Chondrocyte (in vitro differentiated cells): Measurements from ENCODE around the gene ENTPD1. TPM values are rescaled to one million over a fixed set of nuclear protein-coding genes. Genes with fewer than 3 reads are reported as not detected.

Source experiments
- DNase-seq: peaks from one replicate; pipeline ENCODE4 v3.0.0; 2021; ENCODE audit warnings: mixed read lengths, low spot score
- H3K27ac Mint-ChIP-seq: one replicate; pipeline ENCODE4 v1.8.0; 2021; ENCODE audit warnings: mild to moderate bottlenecking, moderate library complexity, mixed read lengths; ENCODE audit not compliant: unreplicated experiment
- H3K27me3 Mint-ChIP-seq: 2 replicates; pipeline ENCODE4 v1.8.0; 2021; ENCODE audit warnings: low read depth, mixed read lengths
- H3K36me3 Mint-ChIP-seq: 2 replicates; pipeline ENCODE4 v1.8.0; 2021; ENCODE audit warnings: low read depth, mixed read lengths
- H3K4me1 Mint-ChIP-seq: 2 replicates; pipeline ENCODE4 v1.8.0; 2021; ENCODE audit warnings: low read depth, mild to moderate bottlenecking, mixed read lengths
- H3K4me3 Mint-ChIP-seq: one replicate; pipeline ENCODE4 v1.8.0; 2021; ENCODE audit warnings: mild to moderate bottlenecking, moderate library complexity, mixed read lengths; ENCODE audit not compliant: unreplicated experiment
- H3K9me3 Mint-ChIP-seq: 2 replicates; pipeline ENCODE4 v1.8.0; 2021; ENCODE audit warnings: low read depth, mixed read lengths
- CTCF ChIP-seq: fragments of 200-600 bp; sonication (generic); IDR thresholded peaks from 2 replicates; pipeline ENCODE4 v1.5.0; 2021; ENCODE audit warnings: antibody characterized with exemption, mild to moderate bottlenecking, moderate library complexity
- total RNA-seq: library from RNA; stranded (reverse); gene quantifications from 3 replicates; pipeline ENCODE4 v1.2.1, GENCODE V29; 2021

ENTPD1 gene
- total RNA-seq, 1 donor from 2014 or later: 5.2 TPM

GRCh38 chr10:95783741-95784140 is 27.8 kb downstream of the ENTPD1 start:
- no peak overlapping the region for H3K4me3 Mint-ChIP-seq
- no peak overlapping the region for H3K27ac Mint-ChIP-seq
- peaks cover under 1% of the 10 kb centered on the region for H3K9me3 Mint-ChIP-seq
- no peak for DNase-seq
- no peak for TF ChIP-seq CTCF
- no peaks in the 10 kb centered on the region for H3K27me3 Mint-ChIP-seq
- H3K4me1 Mint-ChIP-seq: peaks cover 19% of the 10 kb centered on the region
- H3K36me3 Mint-ChIP-seq: no peaks in the 10 kb centered on the region

- Mint-ChIP-seq H3K27me3 (no peaks in the 10 kb centered on the region), H3K4me1 (peaks cover 26% of the 10 kb centered on the region)
These were observed 28.4 kb downstream of the ENTPD1 start for GRCh38 chr10:95784279-95784913.

GRCh38 chr10:95785317-95785716 is 29.4 kb downstream of the ENTPD1 start:
- peaks cover 30% of the 10 kb centered on the region for H3K4me1 Mint-ChIP-seq
- no peak for TF ChIP-seq CTCF
- no peaks in the 10 kb centered on the region for H3K27me3 Mint-ChIP-seq
- no peak overlapping the region for H3K4me3 Mint-ChIP-seq
- no peaks in the 10 kb centered on the region for H3K36me3 Mint-ChIP-seq
- no peak overlapping the region for H3K27ac Mint-ChIP-seq
- DNase-seq: no peak
- H3K9me3 Mint-ChIP-seq: peaks cover 3% of the 10 kb centered on the region

More at GRCh38 chr10:95784279-95784913, 28.4 kb downstream of the ENTPD1 start:
- H3K27ac Mint-ChIP-seq: no peak overlapping the region
- no peak overlapping the region for H3K4me3 Mint-ChIP-seq
- no peaks in the 10 kb centered on the region for H3K36me3 Mint-ChIP-seq
- TF ChIP-seq CTCF: no peak
- H3K9me3 Mint-ChIP-seq: peaks cover 3% of the 10 kb centered on the region
- no peak for DNase-seq

- H3K4me1 Mint-ChIP-seq: peaks cover 37% of the 10 kb centered on the region
- no peak for TF ChIP-seq CTCF
- no peaks in the 10 kb centered on the region for H3K36me3 Mint-ChIP-seq
- no peaks in the 10 kb centered on the region for H3K27me3 Mint-ChIP-seq
- peaks cover 3% of the 10 kb centered on the region for H3K9me3 Mint-ChIP-seq
- no peak for DNase-seq
- H3K27ac Mint-ChIP-seq: no peak overlapping the region
- no peak overlapping the region for H3K4me3 Mint-ChIP-seq
These were observed 30.1 kb downstream of the ENTPD1 start for GRCh38 chr10:95785942-95786669.

- Mint-ChIP-seq H3K4me3 (no peak overlapping the region), H3K27ac (no peak overlapping the region), H3K9me3 (peaks cover 3% of the 10 kb centered on the region), H3K36me3 (no peaks in the 10 kb centered on the region), H3K27me3 (no peaks in the 10 kb centered on the region), H3K4me1 (peaks cover 46% of the 10 kb centered on the region)
- no peak for TF ChIP-seq CTCF
- DNase-seq: no peak
These were observed 31.5 kb downstream of the ENTPD1 start for GRCh38 chr10:95787447-95787846.
